DLD1 (cell line): ENCODE results near the gene HDAC6.

Experiments
- in situ Hi-C: cut with HindIII; loops from 2 replicates; pipeline ENCODE4 v1.10.0; 2017; ENCODE audit warnings: low sequenced_read_pairs

The HDAC6 gene

DNA sequence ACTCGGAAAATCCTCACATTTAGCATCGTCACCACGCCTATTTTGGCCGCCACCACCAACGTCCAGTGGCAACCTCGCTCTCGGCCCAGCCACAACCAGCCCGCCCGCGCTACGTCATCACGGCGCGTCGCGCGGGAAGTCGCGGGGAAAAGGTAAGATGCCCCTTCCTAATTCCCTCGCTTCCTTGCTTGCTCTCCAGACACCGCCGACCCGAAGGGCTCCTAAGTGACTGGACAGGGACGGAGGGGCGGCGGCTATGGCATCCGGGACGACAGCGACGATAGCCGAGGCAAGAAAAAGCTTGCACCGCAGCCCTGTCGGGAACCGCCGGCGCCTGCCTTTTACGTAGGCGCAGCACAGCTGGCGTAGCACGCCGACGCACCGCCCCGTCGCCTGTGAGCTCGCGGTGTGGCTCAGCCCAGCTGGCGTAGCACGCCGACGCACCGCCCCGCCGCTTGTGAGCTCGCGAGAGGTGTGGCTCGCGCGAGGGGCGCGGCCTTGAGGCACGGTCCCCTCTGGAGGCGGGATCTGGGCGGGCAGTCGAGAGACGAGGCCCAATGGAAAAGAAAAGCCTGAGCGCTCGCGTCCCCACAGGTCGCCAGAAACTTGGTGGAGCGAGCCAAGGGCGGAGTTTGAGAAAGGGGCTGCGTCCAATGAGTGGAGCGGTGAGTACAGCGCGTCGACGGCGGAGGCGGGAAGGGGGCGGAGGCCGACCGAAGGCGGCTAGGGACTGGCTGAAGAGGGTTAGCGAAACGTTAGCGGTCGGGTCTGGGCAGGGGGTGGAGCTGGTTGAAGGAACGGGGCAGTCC, at the start of gene HDAC6:
HDAC6 (plus strand) TSS at position 788 of the 809 bp plus-strand sequence. CDS start 626 bp downstream, outside the sequence.
- in situ Hi-C loops, result no loop called here

DNA sequence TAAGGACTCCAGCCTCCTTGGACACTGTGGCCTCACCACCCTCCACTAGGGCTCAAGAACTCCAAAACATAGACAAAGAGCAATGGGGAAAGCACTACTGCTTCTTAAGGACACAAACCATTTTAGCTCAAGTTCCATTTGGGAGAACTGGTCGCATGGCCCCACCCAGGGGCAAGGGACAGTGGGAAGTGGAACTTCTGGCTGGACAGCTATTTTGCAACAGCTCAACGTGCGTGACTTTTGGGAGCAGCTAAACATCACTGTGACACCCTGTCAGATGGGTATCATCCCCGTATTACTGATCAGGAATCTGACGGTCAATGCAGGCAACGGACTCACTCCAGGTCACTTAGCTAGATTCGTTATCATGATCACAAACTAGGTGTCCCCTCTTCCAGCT, 49.4 kb upstream of the HDAC6 start:
- in situ Hi-C loops, result no loop called here

DNA sequence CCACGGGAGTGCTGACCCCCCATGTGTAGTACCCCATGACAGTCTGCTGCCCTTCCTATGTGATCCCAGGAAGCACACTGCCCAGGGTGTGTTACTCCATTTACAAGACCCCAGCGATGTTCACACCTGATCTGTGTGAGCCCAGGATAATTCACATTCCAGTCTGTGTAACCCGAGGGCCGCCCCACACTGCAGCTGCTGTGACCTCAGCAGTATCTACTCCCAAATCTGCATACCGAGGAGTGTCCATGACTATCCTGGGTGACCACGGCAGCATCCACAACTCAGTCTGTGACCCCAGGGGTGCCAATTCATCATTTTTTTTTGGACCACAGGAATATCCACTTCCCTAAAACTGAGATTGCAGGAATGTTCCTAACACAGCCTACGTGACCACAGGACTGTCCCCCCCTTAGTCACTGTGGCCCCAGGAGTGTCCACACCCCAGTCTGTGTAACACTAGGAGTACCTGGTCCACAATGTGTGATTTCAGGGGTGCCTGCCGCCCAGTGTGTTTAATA, 48.1 kb upstream of the HDAC6 start:
- in situ Hi-C loops, result no loop called here

DNA sequence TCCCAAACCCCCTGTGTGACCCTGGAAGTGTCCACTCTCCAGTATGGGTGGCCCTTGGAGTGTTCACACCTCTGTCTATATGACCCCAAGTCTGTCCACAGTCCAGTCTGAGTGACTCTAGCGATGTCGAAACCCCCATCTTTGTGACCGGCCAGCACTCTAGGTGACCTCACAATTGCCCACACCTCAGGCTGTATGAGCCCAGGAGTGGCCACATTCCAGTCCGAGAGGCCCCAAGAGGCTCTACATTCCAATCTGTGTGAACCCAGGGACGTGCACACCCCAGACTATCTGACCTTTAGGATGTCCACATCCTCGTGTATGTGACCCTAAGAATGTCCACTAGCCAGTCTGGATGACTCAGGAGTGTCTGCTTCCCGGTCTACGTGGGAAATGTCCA, 47.6 kb upstream of the HDAC6 start:
- in situ Hi-C loops, result no loop called here

DNA sequence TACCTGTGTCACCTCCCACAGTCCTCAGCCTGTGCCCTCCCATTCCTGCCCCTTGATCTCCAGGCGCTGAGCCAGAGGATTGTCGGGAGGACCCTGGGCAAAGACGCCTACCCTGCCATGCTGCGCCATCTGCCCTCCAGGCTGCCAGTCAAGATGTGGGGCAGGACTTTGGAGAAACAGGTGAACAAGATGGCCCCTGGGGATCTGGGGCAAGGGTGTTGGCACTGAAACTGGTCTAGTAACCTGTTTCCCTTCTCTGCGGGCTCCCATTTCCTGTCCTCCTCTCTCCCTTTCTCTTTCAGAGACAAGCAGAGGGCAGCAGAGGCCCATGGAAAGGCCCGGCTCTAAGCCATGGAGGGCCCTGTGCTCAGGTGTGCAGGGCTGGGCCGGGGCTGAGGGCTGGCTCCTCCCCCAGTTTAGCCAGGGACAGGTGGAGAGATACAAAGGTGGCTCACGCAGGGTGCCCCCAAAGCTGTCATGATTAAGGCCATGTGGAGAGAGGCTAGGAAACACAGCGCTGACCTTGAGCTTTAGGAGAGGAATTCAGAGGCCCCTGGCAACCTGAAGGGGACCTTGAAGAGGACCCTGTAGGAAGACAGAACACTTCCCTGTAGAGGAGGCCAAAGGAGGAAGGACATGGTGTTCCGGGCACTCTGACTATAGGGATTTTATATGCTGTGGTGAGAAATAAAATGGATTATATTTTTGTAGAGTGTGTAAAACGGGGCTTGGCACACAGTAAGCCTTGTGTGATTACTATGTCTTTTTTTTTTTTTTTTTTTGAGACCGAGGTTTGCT, 40.0 kb upstream of the HDAC6 start, which contains the start of gene GLOD5:
GLOD5 (plus strand) TSS at position 74 of the 798 bp plus-strand sequence; CDS start at position 118, 44 bp downstream.
- in situ Hi-C loops, result no loop called here

DNA sequence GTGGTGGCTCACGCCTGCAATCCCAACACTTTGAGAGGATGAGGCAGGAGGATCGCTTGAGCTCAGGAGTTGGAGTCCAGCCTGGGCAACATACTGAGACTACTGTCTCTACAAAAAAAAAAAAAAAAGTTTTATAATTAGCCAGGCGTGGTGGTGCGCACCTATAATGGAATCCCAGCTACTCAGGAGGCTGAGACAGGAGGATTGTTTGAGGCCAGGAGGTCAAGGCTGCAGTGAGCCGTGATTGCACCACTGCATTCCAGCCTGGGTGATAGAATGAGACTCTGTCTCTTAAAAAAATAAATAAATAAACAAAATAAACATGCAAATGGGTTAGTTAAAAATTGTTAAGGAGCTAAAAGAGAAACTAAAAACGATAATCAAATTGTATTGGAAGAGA, 32.6 kb upstream of the HDAC6 start:
- in situ Hi-C loops, result no loop called here

DNA sequence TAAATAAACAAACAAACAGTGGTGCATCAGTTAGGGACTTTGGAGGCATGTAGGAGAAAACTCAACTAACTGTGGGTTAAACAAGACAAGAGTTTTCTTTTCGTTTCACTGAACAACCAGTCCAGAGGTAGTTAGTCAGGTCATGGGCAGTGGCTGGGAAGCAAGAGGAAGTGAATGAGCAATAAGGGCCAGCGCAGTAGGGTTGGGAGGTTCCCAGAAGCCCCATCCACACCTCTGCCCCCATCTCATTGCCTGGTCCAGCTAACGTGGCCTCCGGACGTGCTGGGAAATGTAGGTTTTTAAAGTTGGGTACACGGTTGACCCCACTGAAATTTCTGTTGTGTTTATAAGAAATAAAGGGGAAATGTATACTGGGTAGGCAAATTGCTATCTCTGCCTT, 31.6 kb upstream of the HDAC6 start:
- in situ Hi-C loops, result no loop called here

DNA sequence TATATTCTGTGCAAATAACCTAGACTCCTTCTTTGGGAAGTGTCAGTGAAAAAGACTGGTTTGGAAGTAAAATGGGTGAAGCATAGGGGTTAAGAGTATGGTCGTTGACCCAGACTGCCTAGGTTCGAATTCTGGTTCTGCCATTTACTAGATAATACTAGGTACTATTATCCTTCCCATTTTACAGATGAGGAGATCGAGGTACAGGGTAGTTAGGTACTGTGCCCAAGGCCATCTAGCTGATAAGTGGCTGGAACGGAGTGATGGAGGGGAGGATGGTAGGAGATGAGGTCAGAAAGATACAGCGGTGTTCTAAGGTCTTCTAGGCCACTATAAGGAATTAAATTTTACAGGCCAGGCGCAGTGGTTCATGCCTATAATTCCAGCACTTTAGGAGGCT, 29.3 kb upstream of the HDAC6 start:
- in situ Hi-C loops, result no loop called here

DNA sequence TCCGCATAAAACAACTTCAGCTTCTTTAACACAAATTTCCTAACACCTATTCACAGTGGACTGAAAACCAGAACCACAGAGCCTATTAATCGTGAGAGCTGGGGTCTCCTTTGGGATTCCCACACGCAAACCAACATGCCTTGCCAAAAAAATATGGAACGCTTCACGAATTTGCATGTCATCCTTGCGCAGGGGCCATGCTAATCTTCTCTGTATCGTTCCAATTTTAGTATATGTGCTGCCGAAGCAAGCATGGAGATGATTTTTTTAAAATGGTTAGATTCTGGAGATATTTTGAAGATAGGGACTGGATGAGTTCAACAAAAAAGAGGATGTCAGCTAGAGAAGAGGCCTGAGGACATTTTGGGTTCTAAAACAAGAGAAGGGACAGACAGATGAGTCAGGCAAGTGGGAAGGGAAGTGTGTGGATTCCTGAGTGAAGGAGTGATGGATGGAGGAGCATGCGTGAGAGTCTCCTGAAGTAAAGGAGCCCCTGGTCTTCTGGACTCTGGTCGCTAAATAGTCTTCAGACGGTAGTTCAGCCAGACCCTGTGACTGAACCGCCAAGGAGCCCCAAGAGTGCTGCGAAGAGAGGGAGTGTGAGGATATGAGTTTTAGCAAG, 24.9 kb upstream of the HDAC6 start:
- in situ Hi-C loops, result no loop called here

DNA sequence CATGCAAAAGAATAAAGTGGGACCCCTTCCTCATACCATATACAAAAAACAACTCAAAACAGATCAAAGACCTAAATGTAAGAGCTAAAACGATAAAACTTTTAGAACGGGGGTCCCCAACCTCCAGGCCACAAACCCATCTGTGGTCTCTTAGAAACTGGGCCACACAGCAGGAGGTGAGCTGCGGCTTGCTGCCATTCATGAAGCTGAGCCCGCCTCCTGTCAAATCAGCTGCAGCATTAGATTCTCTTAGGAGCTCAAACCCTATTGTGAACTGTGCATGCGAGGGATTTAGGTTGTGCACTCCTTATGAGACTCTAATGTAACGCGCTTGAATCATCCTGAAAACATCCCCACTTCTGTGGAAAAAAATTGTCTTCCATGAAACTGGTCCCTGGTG, 22.5 kb upstream of the HDAC6 start:
- in situ Hi-C loops, result no loop called here

DNA sequence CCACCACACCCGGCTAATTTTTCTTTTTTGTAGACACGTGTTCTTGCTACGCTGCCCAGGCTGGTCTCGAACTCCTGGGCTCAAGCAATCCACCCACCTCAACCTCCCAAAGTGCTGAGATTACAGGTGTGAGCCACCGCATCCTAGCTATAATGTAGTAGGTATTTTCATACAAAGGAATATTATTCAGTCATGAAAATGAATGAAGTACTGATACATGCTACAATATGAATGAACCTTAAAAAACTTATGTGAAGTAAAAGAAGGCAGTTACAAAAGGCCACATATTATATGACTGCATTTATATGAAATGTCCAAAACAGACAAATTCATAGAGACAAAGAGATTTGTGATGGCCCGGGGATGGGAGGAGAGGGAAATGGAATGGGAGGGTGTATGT, 20.2 kb upstream of the HDAC6 start:
- in situ Hi-C loops, result no loop called here

DNA sequence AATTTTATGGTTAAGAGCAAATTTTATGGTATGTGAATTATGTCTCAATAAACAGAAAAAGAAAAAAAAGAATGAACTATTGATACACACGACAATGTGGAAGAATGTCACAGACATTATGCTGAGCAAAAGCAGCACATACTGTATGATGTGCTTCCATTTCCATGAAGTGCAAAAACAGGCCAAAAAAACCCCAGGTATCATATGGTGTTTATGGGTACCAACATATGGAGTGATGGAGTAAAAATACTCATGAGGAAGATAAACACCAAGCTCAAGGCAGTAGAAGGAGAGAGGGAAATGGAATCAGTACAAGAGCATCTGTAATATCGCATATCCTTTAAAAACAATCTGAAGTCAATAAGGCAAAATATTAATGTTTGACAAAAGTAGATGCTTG, 19.7 kb upstream of the HDAC6 start:
- in situ Hi-C loops, result no loop called here

DNA sequence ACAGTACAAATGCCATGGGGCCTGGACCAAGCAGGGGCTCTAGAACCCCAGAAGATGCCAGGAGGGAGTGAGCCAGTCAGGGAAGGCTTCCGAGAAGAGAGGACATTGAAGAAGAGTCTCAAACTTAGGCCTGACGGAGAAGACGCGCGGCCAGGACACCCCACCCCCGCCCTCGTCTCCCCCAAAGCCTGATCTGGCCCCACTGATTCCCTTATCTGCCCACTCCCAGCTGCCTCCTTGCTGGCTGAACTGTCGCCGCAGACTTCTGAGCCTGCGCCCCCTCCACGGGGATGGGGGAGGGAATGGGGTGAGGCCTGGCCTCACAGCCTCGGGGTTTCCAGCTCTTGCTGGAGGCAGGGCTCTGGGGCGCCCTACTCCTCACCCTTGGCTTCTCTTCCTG, 19.1 kb upstream of the HDAC6 start:
- in situ Hi-C loops, result no loop called here

DNA sequence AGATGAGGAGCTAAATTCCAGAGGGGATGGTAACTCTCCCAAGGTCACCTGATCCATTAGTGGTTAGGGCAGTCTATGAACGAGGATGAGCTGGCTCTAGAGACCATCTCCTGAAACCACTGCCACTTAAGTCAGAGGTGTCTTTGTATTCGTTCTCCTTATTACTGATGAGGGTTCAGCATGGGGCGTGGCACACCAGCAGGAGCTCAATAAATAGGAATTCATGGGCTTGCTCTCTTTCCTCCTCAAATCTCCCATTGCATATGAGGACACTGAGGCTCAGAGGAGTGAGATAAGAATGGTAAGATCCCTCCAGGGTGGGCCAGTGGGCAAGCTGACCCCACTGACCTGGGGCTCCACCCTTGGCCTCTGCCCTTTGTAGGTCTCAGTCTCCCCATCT, 17.1 kb upstream of the HDAC6 start:
- in situ Hi-C loops, result no loop called here

DNA sequence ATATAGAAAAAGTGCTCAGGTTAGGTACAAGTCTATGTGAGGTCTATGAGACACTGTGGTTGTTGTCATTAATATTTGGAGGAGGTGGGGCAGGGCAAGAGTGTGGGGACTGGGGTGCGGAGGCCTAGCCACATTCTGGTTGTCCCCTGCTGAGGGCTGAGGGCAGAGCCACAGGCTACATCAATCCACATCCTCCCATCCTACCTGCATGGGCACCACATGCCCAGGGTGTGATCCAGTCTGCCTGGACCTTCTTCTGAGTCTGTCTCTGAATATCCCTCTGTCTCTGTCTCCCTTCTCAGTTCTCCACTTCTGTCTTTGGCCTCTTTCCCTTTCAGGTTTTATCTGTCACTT, 16.7 kb upstream of the HDAC6 start:
- in situ Hi-C loops, result no loop called here

DNA sequence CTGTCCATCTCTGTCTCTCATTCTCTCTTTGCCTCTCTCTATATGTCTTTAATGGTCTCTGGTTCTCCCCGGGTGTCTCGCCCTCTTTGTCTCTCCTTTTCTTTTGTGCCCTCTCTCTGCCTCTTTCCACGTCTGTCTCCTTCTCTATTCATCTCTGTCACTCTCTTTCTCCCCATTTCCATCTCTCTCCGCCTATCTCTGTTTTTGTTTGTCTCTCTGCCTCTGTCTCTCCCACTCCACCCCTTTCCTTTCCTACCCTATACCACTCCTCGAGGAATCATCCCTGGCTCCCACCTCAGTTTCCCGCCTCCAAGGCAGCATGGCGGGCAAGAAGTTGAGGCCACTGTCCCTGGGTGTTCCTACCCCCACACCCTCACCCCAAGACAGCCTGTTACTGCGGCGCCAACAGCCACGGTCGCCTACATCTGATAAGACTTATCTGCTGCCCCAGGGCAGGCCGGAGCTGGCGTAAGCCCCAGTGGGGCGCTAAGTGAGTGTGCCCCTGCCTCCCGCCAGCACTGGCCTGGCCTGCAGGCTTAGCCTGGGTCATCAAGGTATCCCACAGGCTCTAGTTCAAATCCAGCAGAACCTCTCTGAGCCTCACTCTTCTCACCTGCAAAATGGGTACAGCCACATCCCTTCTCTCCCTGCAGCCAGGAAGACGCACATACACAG, 16.2 kb upstream of the HDAC6 start:
- in situ Hi-C loops, result no loop called here

DNA sequence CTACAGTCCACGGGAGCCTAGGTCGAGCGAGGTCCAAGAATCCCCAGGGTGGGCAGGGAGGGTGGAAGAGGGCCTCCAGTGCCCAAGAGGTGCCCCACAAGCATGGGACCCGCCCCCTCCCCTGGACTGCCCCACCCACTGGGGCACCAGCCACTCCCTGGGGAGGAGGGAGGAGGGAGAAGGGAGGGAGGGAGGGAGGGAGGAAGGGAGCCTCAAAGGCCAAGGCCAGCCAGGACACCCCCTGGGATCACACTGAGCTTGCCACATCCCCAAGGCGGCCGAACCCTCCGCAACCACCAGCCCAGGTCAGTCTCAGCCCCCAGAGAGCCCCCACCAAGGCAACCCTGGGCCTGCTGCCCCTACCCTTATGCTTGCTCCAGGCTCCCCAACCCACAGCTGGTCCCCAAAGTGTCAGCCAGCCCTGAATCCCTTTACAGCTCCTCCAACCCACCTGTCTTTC, 15.5 kb upstream of the HDAC6 start, which contains the start of gene GATA1:
GATA1 (plus strand) TSS at position 250 of the 460 bp plus-strand sequence. CDS start 4,520 bp downstream, outside the sequence.
- in situ Hi-C loops, result no loop called here

DNA sequence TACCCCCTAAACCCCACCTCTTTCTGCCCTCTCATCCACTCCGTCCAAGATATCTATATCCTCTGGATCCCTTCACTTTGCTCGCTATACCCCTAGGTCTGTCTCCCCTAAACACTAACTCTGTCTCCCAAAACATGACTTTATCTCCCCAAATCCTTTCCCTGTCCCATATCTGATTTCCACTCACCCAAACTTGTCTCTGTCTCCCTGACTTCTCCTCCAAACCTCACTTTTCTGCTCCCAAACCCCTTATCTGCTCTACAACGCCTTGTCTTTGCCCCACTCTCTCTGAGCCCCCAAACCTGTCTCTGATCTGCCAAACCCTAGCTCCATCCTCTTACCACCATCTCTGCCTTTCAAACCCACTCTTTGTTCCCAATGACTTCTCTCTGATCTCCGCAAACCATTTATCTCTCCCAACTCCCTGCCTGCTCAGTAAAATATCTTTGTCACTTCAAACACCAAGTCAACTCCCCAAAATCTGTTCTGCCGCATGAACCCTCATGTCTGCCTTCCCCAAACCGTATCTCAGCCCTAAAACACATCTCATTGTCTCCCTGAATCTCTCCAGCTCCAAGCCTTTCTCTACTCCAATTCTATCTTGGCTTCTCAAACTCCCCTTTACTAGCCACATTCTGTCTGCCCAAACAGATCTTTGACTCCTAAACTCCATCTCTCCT, 14.9 kb upstream of the HDAC6 start:
- in situ Hi-C loops, result no loop called here

DNA sequence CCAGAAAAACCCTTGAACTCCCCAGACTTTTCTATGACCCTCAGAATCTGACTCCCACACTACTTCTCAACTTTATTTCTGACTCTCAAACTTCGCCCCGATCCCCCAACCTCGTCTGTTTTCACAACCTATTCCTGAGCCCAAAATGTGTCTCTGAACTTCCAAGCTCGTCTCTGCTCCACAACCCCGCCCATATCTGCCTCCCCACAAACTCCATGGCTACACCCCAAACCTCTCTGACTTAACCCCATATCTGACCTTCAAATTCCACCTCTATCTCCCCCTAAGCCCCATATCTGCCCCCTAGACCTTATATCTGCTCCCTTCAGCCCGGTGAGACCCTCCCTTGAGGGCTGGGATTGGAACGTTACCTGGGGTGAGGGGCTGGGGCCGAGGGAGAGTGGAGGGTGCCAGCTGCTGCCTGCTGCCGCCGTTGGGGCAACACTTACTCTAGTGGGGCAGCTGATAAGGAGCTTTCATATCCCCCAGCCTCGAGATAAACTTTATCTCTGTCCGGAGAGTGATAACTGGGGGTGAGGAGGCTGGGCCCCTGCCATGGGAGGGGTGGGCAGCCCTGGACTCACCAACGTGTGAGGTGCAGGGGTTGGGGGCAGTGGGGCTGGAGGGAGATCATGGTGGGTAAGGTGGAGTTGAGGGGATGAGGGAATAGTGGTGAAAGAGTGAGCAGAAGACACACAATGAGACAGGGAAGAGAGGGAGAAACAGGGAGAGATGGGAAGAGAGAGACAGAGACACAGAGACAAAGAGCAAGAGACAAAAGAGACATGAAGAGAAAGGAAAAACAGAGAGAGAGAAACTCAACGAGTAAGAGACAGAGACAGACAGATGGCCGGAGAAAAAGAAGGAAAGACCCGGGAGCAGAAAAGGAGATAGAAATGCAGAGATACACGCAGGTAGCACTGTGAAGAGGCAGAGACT, 14.1 kb upstream of the HDAC6 start:
- in situ Hi-C loops, result no loop called here
